Adipocyte (in vitro differentiated cells): ENCODE data around the gene CSDE1.
"Not testable (repeated sequence)": the region's sequence is repeated elsewhere in the genome, so short reads cannot be mapped to it uniquely, and the experiment has no call there.

Experiments
- DNase-seq: peaks from one replicate; pipeline ENCODE4 v3.0.0-alpha.2; 2015; ENCODE audit warnings: low read depth
- H3K27me3 ChIP-seq: replicated peaks from 2 replicates; pipeline ENCODE4 v1.7.0; 2013; ENCODE audit warnings: mild to moderate bottlenecking, low read length, moderate library complexity; ENCODE audit not compliant: control insufficient read depth, insufficient read depth
- H3K36me3 ChIP-seq: 2 replicates; pipeline ENCODE4 v1.7.0; 2013; ENCODE audit warnings: low read length, mild to moderate bottlenecking, moderate library complexity; ENCODE audit not compliant: control insufficient read depth, insufficient read depth, severe bottlenecking
- H3K4me1 ChIP-seq: 2 replicates; pipeline ENCODE4 v1.7.0; 2013; ENCODE audit warnings: mild to moderate bottlenecking, low read length, moderate library complexity; ENCODE audit not compliant: control insufficient read depth, insufficient read depth
- H3K4me3 ChIP-seq: 2 replicates; pipeline ENCODE4 v1.7.0; 2013; ENCODE audit warnings: mild to moderate bottlenecking, low read length, moderate library complexity
- H3K9ac ChIP-seq: 2 replicates; pipeline ENCODE4 v1.7.0; 2013; ENCODE audit warnings: mild to moderate bottlenecking, low read length, moderate library complexity
- H3K9me3 ChIP-seq: 2 replicates; pipeline ENCODE4 v1.7.0; 2013; ENCODE audit warnings: mild to moderate bottlenecking, low read length, moderate library complexity; ENCODE audit not compliant: control insufficient read depth

Gene CSDE1

DNA sequence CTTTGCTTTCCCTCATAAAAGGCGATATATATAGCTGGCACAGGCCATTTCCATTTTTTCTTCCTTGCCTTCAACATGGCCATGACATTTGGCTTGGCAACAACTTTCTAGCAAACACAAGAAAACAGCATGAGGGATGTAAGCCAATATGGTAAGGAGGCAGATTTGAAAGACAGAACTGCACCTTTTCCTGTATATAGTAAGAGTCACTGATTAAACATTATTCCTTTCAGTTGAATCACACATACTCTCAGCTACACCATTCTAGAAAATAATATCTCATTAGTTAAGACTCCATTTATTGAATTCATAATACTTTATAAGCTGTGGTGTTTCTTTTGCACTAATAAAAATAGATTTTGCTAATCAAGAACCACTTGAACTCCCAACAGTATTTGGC lies 13.2 kb upstream of the CSDE1 start:
- Histone ChIP-seq H3K27me3 (no peaks in the 10 kb centered on the region), H3K36me3 (peaks cover 77% of the 10 kb centered on the region), H3K9me3 (no peaks in the 10 kb centered on the region), H3K4me1 (no peaks in the 10 kb centered on the region), H3K4me3 (no peak overlapping the region), H3K9ac (no peak overlapping the region)
- no peak for DNase-seq

DNA sequence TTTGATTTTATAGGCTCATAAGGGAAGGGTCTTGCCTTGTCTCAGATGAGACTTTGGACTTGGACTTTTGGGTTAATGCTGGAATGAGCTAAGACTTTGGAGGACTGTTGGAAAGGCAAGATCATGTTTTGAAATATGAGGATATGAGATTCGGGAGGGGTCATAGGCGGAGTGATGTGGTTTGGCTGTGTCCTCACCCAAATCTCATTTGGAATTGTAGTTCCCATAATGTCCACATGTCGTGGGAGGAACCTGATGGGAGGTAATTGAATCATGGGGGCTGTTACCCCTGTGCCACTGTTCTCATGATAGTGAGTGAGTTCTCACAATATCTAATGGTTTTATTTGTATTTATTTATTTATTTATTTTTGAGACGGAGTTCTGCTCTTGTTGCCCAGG lies 6.9 kb upstream of the CSDE1 start:
- Histone ChIP-seq H3K4me1 (no peaks in the 10 kb centered on the region), H3K27me3 (no peaks in the 10 kb centered on the region), H3K9me3 (no peaks in the 10 kb centered on the region), H3K36me3 (peaks cover 20% of the 10 kb centered on the region), H3K4me3 (no peak overlapping the region), H3K9ac (no peak overlapping the region)
- DNase-seq, result no peak

- no peak for DNase-seq
- H3K9ac ChIP-seq, result peak overlapping the region; percentile 100
- H3K36me3 ChIP-seq, result no peaks in the 10 kb centered on the region
- H3K4me3 ChIP-seq, result peak overlapping the region; percentile 99
- H3K27me3 ChIP-seq, result no peaks in the 10 kb centered on the region
- no peaks in the 10 kb centered on the region for H3K9me3 ChIP-seq
- H3K4me1 ChIP-seq, result peaks cover 35% of the 10 kb centered on the region
These were observed 560 bp upstream of the CSDE1 start for GRCh38 chr1:114758256-114758832.

DNA sequence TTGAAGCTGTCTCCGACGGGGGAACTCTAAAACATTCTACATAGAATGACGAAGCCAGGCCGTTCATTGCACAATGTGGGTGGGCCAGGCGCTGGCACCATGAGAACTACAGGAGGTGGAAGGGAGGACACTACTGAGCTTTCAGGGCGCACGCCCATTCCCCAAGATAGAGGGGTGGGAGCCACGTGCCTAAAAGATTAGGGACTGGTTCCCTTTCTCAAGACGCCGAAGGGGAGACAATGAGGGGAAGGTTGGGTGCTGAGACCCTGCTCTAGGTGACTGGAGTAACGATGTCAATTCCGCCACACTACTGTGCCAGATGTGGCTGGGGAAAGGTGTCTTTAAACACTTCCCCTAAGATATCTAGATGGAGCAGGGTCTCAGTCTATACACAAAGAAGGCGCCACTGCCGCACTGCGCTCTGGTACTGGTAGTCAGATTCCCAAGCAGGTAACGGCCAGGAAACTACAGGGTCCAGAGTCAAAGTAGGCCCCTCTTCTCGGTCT lies 782 bp downstream of the CSDE1 start:
- H3K27me3 ChIP-seq, result no peaks in the 10 kb centered on the region
- peak overlapping the region; percentile 100 for H3K9ac ChIP-seq
- DNase-seq, result peak; percentile 88
- peak overlapping the region; percentile 99 for H3K4me3 ChIP-seq
- H3K36me3 ChIP-seq, result no peaks in the 10 kb centered on the region
- peaks cover 48% of the 10 kb centered on the region for H3K4me1 ChIP-seq
- H3K9me3 ChIP-seq, result no peaks in the 10 kb centered on the region

DNA sequence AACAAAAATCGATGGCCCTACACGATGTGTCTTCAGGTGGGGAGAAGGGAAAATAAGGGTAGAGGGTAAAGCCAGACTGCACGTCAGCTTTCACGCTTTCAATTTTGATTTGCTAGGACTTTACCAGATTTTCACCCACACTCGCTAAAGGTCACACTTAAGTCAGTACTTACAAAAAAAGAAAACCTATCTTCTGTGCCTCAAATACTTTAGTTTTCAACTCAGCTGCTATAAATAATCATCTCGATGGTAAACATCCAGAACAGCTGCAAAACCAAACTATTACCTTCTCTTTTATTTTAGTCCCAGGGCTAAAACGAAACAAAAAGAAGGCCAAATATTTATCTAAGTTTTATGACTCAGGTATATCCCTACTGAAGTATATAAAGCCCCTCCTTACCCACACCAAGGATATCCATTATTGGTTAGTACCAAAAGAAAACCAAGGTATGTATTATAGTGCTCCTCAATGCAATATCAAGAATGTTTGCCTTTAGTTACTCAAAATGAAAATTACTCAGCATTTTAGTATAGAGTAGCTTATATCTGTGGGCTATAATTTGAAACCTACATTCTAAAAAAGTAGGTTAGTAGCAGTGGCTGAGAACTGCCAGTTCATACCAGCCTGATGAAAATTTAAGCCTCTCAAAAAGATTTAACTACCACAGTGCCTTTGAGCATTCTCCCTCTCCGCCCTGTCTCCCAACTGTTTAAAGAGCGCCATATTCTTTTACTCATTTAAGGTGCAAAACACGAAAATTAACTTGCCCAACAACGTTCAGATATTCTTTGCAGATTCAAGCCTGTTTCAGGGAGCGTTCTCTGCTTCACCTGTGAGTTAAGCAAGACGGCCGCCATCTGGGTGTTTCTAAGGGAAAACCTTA lies 1.5 kb downstream of the CSDE1 start:
- H3K9ac ChIP-seq, result peak overlapping the region; percentile 100
- no peaks in the 10 kb centered on the region for H3K36me3 ChIP-seq
- H3K27me3 ChIP-seq, result no peaks in the 10 kb centered on the region
- peaks cover 56% of the 10 kb centered on the region for H3K4me1 ChIP-seq
- H3K9me3 ChIP-seq, result no peaks in the 10 kb centered on the region
- DNase-seq, result peak; percentile 27
- peak overlapping the region; percentile 99 for H3K4me3 ChIP-seq

- H3K36me3 ChIP-seq, result peaks cover 4% of the 10 kb centered on the region
- H3K4me3 ChIP-seq, result peak overlapping the region; percentile 99
- no peaks in the 10 kb centered on the region for H3K27me3 ChIP-seq
- peak overlapping the region; percentile 100 for H3K9ac ChIP-seq
- H3K4me1 ChIP-seq, result peaks cover 65% of the 10 kb centered on the region
- peak; percentile 55 for DNase-seq
- H3K9me3 ChIP-seq, result no peaks in the 10 kb centered on the region
These were observed 2.5 kb downstream of the CSDE1 start for GRCh38 chr1:114755006-114755931.

- peaks cover 20% of the 10 kb centered on the region for H3K36me3 ChIP-seq
- H3K9me3 ChIP-seq, H3K4me3 ChIP-seq, DNase-seq, H3K9ac ChIP-seq, H3K27me3 ChIP-seq: not testable (repeated sequence)
- peaks cover 70% of the 10 kb centered on the region for H3K4me1 ChIP-seq
These were observed 4.1 kb downstream of the CSDE1 start for GRCh38 chr1:114753702-114754101.

GRCh38 chr1:114753143-114753542 lies 4.6 kb downstream of the CSDE1 start:
- Histone ChIP-seq H3K4me1 (peaks cover 65% of the 10 kb centered on the region), H3K9me3 (no peaks in the 10 kb centered on the region), H3K4me3 (no peak overlapping the region), H3K9ac (no peak overlapping the region), H3K27me3 (no peaks in the 10 kb centered on the region), H3K36me3 (peaks cover 26% of the 10 kb centered on the region)
- DNase-seq, result no peak

- Histone ChIP-seq H3K27me3 (no peaks in the 10 kb centered on the region), H3K9me3 (no peaks in the 10 kb centered on the region), H3K36me3 (peaks cover 49% of the 10 kb centered on the region), H3K4me1 (peaks cover 62% of the 10 kb centered on the region), H3K9ac (no peak overlapping the region), H3K4me3 (no peak overlapping the region)
- no peak for DNase-seq
These were observed 7.0 kb downstream of the CSDE1 start for GRCh38 chr1:114750780-114751179.

GRCh38 chr1:114749835-114750234 lies 7.9 kb downstream of the CSDE1 start:
- peaks cover 60% of the 10 kb centered on the region for H3K4me1 ChIP-seq
- H3K36me3 ChIP-seq, result peaks cover 58% of the 10 kb centered on the region
- no peaks in the 10 kb centered on the region for H3K27me3 ChIP-seq
- no peak overlapping the region for H3K4me3 ChIP-seq
- no peaks in the 10 kb centered on the region for H3K9me3 ChIP-seq
- no peak for DNase-seq
- H3K9ac ChIP-seq, result no peak overlapping the region
